Stimulated activated CD4-positive, alpha-beta T cell treated with anti-CD3 and anti-CD28 coated beads, Interleukin-15, amount 100 ng/mL, for 48 hours (primary cell): ENCODE data around the gene ACTN4.

ENCODE experiments used
- DNase-seq, 2 donors: peaks; one replicate each; pipeline ENCODE4 v3.0.0-alpha.2; 2020; ENCODE audit warnings: low read depth in 2 of 2

Gene ACTN4

GRCh38 chr19:38678217-38678890 lies 30.9 kb downstream of the ACTN4 start:
- no peak for DNase-seq

- no peak for DNase-seq
Observed at GRCh38 chr19:38678891-38679494, 31.5 kb downstream of the ACTN4 start.

GRCh38 chr19:38679839-38680238 lies 32.4 kb downstream of the ACTN4 start:
- DNase-seq, result no peak

GRCh38 chr19:38682195-38682867 lies 34.9 kb downstream of the ACTN4 start:
- DNase-seq, result no peak

GRCh38 chr19:38682872-38683392 lies 35.5 kb downstream of the ACTN4 start:
- no peak for DNase-seq

- peak in 1 of 2 donors; percentile 53 for DNase-seq
Observed at GRCh38 chr19:38683393-38684077, 36.1 kb downstream of the ACTN4 start.

DNA sequence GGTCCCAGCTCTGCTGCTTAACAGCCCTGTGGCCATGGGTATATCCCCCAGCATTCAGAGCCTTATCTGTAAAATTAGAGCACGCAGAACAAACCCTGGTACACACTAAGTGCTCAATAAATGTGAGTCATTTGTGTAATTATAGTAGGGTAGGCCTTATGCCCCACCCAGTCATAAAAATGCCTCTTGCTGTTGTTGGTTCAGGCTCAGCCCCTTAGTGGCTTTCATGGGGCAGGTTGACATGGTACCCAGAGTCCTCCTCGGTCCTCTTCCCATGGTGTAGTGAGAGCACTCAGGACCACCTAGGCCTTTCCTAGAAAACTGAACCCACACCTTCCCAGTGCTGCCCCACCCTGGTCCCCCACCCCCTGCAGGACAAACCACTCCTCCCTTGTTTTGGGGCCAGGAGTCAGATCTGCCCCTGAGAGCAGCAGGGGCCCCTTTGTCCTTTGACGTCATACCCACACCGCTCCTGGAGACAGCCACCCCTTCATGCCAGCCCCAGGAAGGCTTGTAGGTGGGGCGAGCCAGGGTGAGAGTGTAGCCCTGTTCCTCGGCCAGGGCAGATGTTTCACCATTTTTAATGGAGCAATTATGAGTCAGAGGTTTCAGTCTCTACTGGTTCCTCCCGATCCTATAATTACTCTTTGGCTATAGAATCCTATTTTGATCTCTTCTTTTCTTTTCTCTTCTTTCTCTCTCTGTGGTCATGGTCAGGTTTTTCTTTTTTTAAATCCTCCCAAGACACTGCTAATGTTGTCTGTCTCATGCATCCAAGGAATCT lies 36.8 kb downstream of the ACTN4 start:
- no peak for DNase-seq

- DNase-seq, result no peak
Observed at GRCh38 chr19:38684862-38685665, 37.6 kb downstream of the ACTN4 start.

DNA sequence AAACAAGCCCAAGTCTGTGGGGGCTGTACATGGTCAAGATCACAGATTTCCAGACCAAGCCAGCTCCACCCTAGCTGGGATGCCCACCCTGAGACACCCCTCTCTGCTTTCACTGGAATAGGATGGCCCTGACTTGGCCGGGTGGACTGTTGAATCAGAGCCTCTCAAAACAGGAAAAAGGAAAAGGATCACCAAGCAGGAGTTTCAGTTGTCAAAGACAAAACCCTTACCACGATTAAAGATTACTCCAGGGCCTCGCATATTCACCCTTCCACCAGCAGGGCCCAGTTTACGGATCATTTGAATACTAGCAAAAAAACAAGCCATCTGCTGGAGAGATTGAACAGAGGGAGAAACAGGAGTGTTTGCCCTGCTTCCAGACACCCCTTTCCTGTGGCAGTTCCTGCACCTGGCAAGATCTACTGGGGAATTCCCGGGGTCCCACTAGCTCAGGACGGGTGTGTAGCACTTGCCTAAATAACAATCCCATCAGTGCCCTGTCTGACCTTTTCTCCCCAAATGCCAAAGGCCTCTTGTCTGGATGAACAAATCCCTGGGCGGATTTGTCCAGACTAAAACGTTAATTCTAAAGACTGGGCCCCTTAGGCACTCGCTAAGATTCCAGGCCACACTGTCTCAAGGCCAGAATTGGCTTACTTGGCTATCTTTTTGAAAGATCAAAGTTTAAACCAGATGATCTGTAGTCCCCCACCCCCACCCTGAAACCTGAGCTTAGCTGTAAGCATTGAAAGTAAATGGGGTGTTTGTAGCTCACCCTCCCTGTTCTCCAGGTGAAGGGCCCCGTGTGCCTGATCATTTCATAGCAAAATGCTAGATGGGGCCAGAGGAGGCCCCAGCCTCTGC lies 38.4 kb downstream of the ACTN4 start:
- no peak for DNase-seq

- DNase-seq, result no peak
Observed at GRCh38 chr19:38686530-38686888, 39.1 kb downstream of the ACTN4 start.

- no peak for DNase-seq
Observed at GRCh38 chr19:38687837-38688378, 40.5 kb downstream of the ACTN4 start.

GRCh38 chr19:38690146-38690545 lies 42.7 kb downstream of the ACTN4 start:
- DNase-seq, result no peak

DNA sequence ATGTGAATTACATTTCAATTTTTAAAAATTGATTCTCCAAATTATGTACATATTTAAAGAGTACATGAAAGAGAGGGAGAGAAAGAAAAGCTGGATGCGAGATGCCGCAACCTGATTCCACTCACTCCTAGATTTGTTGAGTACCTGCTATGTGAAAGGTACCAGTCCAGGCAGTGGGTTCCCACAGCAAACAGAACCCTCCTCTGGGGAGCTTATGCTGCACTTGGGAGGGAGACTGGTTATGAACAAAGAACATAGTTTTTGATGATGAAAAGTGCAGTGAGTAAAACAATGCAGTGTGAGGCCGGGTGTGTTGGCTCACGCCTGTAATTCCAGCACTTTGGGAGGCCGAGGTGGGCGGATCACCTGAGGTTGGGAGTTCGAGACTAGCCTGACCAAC lies 43.4 kb downstream of the ACTN4 start:
- DNase-seq, result no peak

DNA sequence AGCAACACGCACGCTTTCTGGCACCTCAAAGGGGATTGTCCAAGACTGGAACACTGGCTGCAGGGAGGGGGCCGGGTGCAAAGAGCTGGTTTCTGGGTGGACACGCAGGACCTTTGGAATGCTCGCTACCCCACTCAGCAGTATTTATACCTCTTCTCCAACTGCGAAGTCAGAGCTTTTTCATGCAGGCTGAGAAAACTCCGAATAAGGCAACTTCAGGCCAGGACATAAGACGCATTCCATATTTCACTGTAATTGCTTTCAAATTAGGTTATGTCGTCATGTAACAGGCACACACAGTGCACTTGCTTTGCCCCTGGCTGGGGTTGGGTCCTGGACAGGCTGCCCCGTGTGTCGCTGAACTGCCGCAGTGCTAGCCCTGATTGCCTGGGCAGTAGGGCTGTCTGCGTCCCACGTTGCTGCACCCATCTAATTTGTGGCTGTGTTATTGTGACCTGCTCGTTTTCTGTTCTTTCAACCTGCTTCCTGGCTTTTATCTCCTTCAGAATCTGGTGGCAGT lies 44.5 kb downstream of the ACTN4 start:
- DNase-seq, result no peak

GRCh38 chr19:38692458-38693379 lies 45.3 kb downstream of the ACTN4 start:
- no peak for DNase-seq

DNA sequence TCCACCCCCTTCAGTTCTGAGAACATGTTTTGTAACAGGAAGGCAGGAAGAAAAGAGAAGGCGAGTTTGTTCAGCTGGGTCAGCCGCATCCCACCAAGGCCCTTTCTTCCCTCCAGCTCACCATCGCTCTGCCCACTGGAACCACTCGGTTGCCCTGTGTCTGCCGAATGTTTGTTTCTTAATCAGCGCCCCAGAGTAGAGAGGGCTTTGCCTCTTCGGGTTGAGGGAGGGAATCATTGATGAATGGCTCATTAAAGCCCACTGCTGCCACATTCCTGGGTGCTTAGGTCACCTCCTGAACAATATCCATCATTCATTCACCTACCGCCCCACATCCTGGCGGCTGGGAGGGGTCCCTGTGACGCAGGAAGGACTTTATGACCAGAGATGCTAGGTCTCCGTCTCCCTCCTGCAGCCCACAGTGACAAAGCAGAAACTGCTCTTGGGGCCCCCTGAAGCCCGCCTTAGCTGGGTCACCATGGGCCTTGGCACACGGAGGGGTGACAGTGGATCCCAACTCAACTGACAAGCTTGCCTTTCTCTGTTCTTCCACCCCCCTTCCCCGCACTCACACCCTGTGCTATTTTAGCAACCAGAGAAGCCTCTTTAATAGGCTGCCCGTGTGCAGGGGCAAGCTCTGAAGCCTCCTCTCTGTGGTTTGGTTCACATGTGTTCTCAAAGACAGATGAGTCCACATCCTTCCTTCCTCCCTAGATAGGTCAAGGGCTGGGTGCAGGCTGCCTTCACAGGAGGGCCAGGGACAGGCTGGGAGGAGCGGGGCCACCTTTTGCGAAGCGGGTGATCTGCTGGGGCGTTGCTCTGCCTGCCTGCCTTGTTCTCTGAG lies 46.2 kb downstream of the ACTN4 start:
- DNase-seq, result no peak

GRCh38 chr19:38695317-38695683 lies 47.9 kb downstream of the ACTN4 start:
- DNase-seq, result no peak
